GM10248 (cell line): Measurements from ENCODE around the gene ULBP3.

Experiments used
- CTCF ChIA-PET: fragments of 300-600 bp; sonication (Branson Sonifier 250); formaldehyde crosslinking; extraction: SDS; loops from one replicate; lab custom pipeline; 2021; ENCODE audit warnings: antibody characterized with exemption; lab: Yijun Ruan, JAX
- POLR2A ChIA-PET: fragments of 350-650 bp; sonication (Branson Sonifier 250); formaldehyde crosslinking; extraction: SDS; loops from one replicate; lab custom pipeline; 2020; ENCODE audit warnings: antibody characterized with exemption; lab: Yijun Ruan, JAX
- DNase-seq: peaks from one replicate; pipeline ENCODE4 v3.0.0; 2012; ENCODE audit errors: extremely low spot score
- CTCF ChIP-seq: IDR thresholded peaks from 2 replicates; pipeline ENCODE4 v1.5.1; 2012; ENCODE audit warnings: mild to moderate bottlenecking, low read depth; ENCODE audit errors: extremely low read depth, missing control alignments, control extremely low read depth

Gene ULBP3

GRCh38 chr6:150068720-150069648, at the start of gene ULBP3:
Gene ULBP3, minus strand, starts transcription at chr6:150069121. Its CDS starts 55 bp downstream, at chr6:150069066.
- TF ChIP-seq CTCF = peak; percentile 56
- DNase-seq = peak; percentile 83

GRCh38 chr6:150118627-150119026, 49.7 kb upstream of the ULBP3 start:
- POLR2A ChIA-PET = no interaction called here

More at GRCh38 chr6:150068720-150069648, at the start of gene ULBP3:
- ChIA-PET CTCF (interaction anchor here (1.2 to 3.6 kb wide), 2 partner anchors 15 to 40 kb away, joined by 3 to 19 read pairs; no protein-coding TSS in a partner anchor), POLR2A (no interaction called here)

GRCh38 chr6:150118203-150118602, 49.3 kb upstream of the ULBP3 start:
- CTCF ChIA-PET = no interaction called here
- POLR2A ChIA-PET = no interaction called here
- no peak for TF ChIP-seq CTCF
- no peak for DNase-seq

More at GRCh38 chr6:150118627-150119026, 49.7 kb upstream of the ULBP3 start:
- no peak for TF ChIP-seq CTCF
- DNase-seq = no peak
- CTCF ChIA-PET = no interaction called here

- POLR2A ChIA-PET = no interaction called here
- CTCF ChIA-PET = no interaction called here
- no peak for TF ChIP-seq CTCF
Measured at GRCh38 chr6:150116200-150116800, 47.4 kb upstream of the ULBP3 start.

GRCh38 chr6:150115769-150116168, 46.8 kb upstream of the ULBP3 start:
- CTCF ChIA-PET = no interaction called here
- no peak for TF ChIP-seq CTCF
- POLR2A ChIA-PET = no interaction called here
- no peak for DNase-seq

More at GRCh38 chr6:150116200-150116800, 47.4 kb upstream of the ULBP3 start:
- no peak for DNase-seq

- ChIA-PET POLR2A (no interaction called here), CTCF (no interaction called here)
- DNase-seq = no peak
- no peak for TF ChIP-seq CTCF
Measured at GRCh38 chr6:150112233-150112632, 43.3 kb upstream of the ULBP3 start.
